ENCODE results near the gene DPPA5. TPM values are rescaled to one million over a fixed set of nuclear protein-coding genes. Genes with fewer than 3 reads are reported as not detected.

The DPPA5 gene
- total and polyA plus RNA-seq, 9 of the 15 experiments (the other 6 are each of a cell fraction or from before 2014, with no cell fraction given) = not detected

DNA sequence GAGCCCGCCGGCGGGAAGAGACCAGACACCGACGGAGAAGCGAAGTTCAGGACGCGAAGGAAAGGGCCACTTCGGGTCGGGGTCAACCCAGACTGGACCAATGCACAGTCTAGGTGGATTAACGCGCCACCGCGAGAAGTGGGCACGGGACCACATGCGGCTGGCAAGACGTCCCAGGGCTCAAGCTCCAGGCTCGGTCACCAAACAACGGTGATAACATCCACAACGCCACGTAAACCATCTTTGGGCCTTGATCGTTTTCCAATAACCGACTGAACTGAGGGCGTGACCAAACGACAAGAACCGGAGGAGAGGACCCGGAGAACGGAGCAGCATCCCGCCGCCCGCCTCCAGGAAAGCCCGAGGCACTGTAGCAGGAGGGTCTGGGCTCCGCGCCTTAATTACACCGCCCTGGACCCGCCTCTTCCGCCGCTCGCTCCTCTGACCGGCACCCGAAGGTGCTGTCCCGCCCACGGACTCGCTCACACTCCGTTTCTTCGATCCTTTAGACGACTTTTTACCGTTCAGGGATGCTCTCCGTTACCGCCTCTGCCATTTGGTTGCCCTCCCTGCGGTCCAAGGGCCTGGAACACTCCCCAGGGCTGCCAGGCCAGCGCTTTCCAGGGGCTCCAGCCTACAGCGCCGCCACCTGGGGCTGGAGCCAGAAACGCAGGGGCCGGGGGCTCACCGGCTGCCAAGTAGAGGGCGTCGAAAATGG lies 44.1 kb downstream of the DPPA5 start (continued):
- TF ChIP-seq, protein P1, sequence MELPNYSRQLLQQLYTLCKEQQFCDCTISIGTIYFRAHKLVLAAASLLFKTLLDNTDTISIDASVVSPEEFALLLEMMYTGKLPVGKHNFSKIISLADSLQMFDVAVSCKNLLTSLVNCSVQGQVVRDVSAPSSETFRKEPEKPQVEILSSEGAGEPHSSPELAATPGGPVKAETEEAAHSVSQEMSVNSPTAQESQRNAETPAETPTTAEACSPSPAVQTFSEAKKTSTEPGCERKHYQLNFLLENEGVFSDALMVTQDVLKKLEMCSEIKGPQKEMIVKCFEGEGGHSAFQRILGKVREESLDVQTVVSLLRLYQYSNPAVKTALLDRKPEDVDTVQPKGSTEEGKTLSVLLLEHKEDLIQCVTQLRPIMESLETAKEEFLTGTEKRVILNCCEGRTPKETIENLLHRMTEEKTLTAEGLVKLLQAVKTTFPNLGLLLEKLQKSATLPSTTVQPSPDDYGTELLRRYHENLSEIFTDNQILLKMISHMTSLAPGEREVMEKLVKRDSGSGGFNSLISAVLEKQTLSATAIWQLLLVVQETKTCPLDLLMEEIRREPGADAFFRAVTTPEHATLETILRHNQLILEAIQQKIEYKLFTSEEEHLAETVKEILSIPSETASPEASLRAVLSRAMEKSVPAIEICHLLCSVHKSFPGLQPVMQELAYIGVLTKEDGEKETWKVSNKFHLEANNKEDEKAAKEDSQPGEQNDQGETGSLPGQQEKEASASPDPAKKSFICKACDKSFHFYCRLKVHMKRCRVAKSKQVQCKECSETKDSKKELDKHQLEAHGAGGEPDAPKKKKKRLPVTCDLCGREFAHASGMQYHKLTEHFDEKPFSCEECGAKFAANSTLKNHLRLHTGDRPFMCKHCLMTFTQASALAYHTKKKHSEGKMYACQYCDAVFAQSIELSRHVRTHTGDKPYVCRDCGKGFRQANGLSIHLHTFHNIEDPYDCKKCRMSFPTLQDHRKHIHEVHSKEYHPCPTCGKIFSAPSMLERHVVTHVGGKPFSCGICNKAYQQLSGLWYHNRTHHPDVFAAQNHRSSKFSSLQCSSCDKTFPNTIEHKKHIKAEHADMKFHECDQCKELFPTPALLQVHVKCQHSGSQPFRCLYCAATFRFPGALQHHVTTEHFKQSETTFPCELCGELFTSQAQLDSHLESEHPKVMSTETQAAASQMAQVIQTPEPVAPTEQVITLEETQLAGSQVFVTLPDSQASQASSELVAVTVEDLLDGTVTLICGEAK (IDR thresholded peaks at IDR 0.05) = peak; percentile 39; the same call in 1 of the 2 replicates
- TF ChIP-seq, protein P1 (CRISPR knock-in tag; IDR thresholded peaks at IDR 0.05) = no peak
- TF ChIP-seq MTA1 (IDR thresholded peaks at IDR 0.05; ENCODE audit: borderline replicate concordance) (peak; percentile 30; the same call in 1 of the 2 replicates), PRPF4 (IDR thresholded peaks at IDR 0.05; ENCODE audit: insufficient read depth, low read depth, low read length, poor library complexity, severe bottlenecking) (no peak), HIVEP1 (CRISPR knock-in tag; IDR thresholded peaks at IDR 0.05) (no peak), JUN (IDR thresholded peaks at IDR 0.05; ENCODE audit: borderline replicate concordance, low read depth, low read length) (no peak), JUN (CRISPR knock-in tag; IDR thresholded peaks at IDR 0.05; ENCODE audit: borderline replicate concordance) (no peak), JUND (IDR thresholded peaks at IDR 0.05; ENCODE audit: borderline replicate concordance, low read depth, low read length) (no peak), JUND (tag; IDR thresholded peaks at IDR 0.05; ENCODE audit: borderline replicate concordance, low read depth, low read length) (no peak), SRF (CRISPR knock-in tag; IDR thresholded peaks at IDR 0.05) (peak in 1 of 2 experiments; percentile 78; a peak in 1 of 4 replicates), HMGN3 (IDR thresholded peaks at IDR 0.05; ENCODE audit: borderline replicate concordance, extremely low read depth, insufficient read length, low read depth, low read length) (peak; percentile 31), HMG20B (CRISPR knock-in tag; IDR thresholded peaks at IDR 0.05) (no peak), PPARD (CRISPR knock-in tag; IDR thresholded peaks at IDR 0.05) (no peak), SAFB2 (IDR thresholded peaks at IDR 0.05; ENCODE audit: borderline replicate concordance, low read depth, low read length, severe bottlenecking) (no peak), ZNF133 (CRISPR knock-in tag; IDR thresholded peaks at IDR 0.05) (no peak), ZNF121 (CRISPR knock-in tag; conservative IDR thresholded peaks at IDR 0.05) (no peak), ZC3H8 (IDR thresholded peaks at IDR 0.05) (0 out of 2 replicates have a peak, but pooled peaks have one; percentile 55), MYBL2 (IDR thresholded peaks at IDR 0.05; ENCODE audit: low read depth) (no peak), MYBL2 (CRISPR knock-in tag; IDR thresholded peaks at IDR 0.05; ENCODE audit: borderline replicate concordance) (no peak)
- TF ChIP-seq, protein P2, sequence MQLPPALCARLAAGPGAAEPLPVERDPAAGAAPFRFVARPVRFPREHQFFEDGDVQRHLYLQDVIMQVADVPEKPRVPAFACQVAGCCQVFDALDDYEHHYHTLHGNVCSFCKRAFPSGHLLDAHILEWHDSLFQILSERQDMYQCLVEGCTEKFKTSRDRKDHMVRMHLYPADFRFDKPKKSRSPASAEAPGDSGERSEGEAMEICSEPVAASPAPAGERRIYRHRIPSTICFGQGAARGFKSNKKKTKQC (CRISPR knock-in tag; IDR thresholded peaks at IDR 0.05) = peak; percentile 74; the same call in 1 of the 2 replicates

Measured in K562 (cell line).